ENCODE data around the gene RIGI. TPM values are rescaled to one million over a fixed set of nuclear protein-coding genes. Genes with fewer than 3 reads are reported as not detected.

The RIGI gene
- total RNA-seq, 2 donors from 2014 or later: 7.7 to 12.7 TPM

Other genes starting within 250 kb of the RIGI start
- gene ACO1, start 141.6 kb downstream of the RIGI start, total RNA-seq: 10 to 100 TPM; 32.7 to 35.7 TPM
- gene SMIM27, start 26.1 kb upstream of the RIGI start, total RNA-seq: 10 to 100 TPM in 1 of 2 donors, 1 to 10 TPM in 1; 9.6 to 10.7 TPM
- gene TOPORS, start 26.4 kb upstream of the RIGI start, total RNA-seq: 10 to 100 TPM; 11.6 to 14.1 TPM
- 10 to 100 TPM; 43.4 to 51.8 TPM for gene NDUFB6, start 47.0 kb upstream of the RIGI start, total RNA-seq
- under 1 TPM in 1 of 2 donors, not detected in 1; 0.05 TPM for gene TAF1L, start 109.5 kb upstream of the RIGI start, total RNA-seq

All from posterior vena cava (tissue), 2 donors.